Lung (tissue), 12 donors: ENCODE measurements around the gene UVSSA. TPM values are rescaled to one million over a fixed set of nuclear protein-coding genes. Genes with fewer than 3 reads are reported as not detected.

Source experiments
- ATAC-seq: fragments of 200-7000 bp; cut with Tn5 transposase; one replicate; pipeline ENCODE4 v1.9.1; 2020; ENCODE audit warnings: moderate number of reproducible peaks; ENCODE audit not compliant: insufficient read depth, low FRiP score
- DNase-seq, 3 donors: peaks; one replicate each; pipeline ENCODE4 v3.0.0-alpha.2; 2013 to 2017
- H3K27ac ChIP-seq, 2 donors: one replicate each; pipeline ENCODE4 v1.5.1; 2013; ENCODE audit warnings: mild to moderate bottlenecking in 2 of 2, moderate library complexity in 2 of 2, control low read depth in 1 of 2, inconsistent platforms in 1 of 2, low read depth in 1 of 2, low read length in 1 of 2
- H3K27me3 ChIP-seq, 3 donors: one replicate each; pipeline ENCODE4 v1.5.1; 2013; ENCODE audit warnings: low read length in 2 of 3; ENCODE audit not compliant: control insufficient read depth in 3 of 3, insufficient read depth in 3 of 3
- H3K36me3 ChIP-seq, 4 donors: one replicate each; pipeline ENCODE4 v1.5.1; 2013; ENCODE audit warnings: low read length in 4 of 4, mild to moderate bottlenecking in 1 of 4, moderate library complexity in 1 of 4; ENCODE audit not compliant: control insufficient read depth in 4 of 4, insufficient read depth in 4 of 4
- H3K4me1 ChIP-seq, 5 donors: one replicate each; pipeline ENCODE4 v1.5.1; 2013; ENCODE audit warnings: low read length in 5 of 5, mild to moderate bottlenecking in 2 of 5, moderate library complexity in 1 of 5; ENCODE audit not compliant: control insufficient read depth in 5 of 5, insufficient read depth in 5 of 5
- H3K4me3 ChIP-seq: one replicate; pipeline ENCODE4 v1.5.1; 2013; ENCODE audit warnings: mild to moderate bottlenecking, control low read depth, moderate library complexity
- H3K9ac ChIP-seq, 2 donors: one replicate each; pipeline ENCODE4 v1.5.1; 2013; ENCODE audit warnings: low read length in 2 of 2, control low read depth in 1 of 2; ENCODE audit not compliant: insufficient read depth in 1 of 2
- H3K9me3 ChIP-seq, 4 donors: one replicate each; pipeline ENCODE4 v1.5.1; 2013; ENCODE audit warnings: low read length in 3 of 4, mild to moderate bottlenecking in 1 of 4, moderate library complexity in 1 of 4; ENCODE audit not compliant: control insufficient read depth in 4 of 4, insufficient read depth in 3 of 4
- WGBS, 2 donors: extraction: QIAGEN DNeasy Blood & Tissue Kit; methylation state at CpG; one replicate each; pipeline ENCODE4 v1.1.7; 2013; 5-methylcytosine and 5-hydroxymethylcytosine counted together
- polyA plus RNA-seq, 2 donors: library from polyadenylated mRNA; stranded (reverse); fragments of 200-250 nt; gene quantifications; one replicate each; pipeline ENCODE4 v1.2.1, GENCODE V29; 2013
- total RNA-seq, 2 donors: library from RNA; depleted of rRNA in 1 of 2; stranded (reverse); fragments of >200 nt in 1 of 2; gene quantifications; one replicate each; pipeline ENCODE4 v1.2.1, GENCODE V29; 2014 to 2021
- TF ChIP-seq, protein P1 (sequence below): IDR thresholded peaks from 2 replicates; pipeline ENCODE4 v1.5.1; 2012; ENCODE audit warnings: mild to moderate bottlenecking; ENCODE audit errors: control extremely low read depth, extremely low read depth
- donor health status: control.
- donor health status: control.
- donor health status: Bipolar disorder and iron deficiency.
- donor health status: healthy.
- donor health status: DM: yes; HTN: yes; CAD: no.

Gene UVSSA
- total and polyA plus RNA-seq, 4 donors, result 9.8 to 50.9 (median 17.7) TPM

DNA sequence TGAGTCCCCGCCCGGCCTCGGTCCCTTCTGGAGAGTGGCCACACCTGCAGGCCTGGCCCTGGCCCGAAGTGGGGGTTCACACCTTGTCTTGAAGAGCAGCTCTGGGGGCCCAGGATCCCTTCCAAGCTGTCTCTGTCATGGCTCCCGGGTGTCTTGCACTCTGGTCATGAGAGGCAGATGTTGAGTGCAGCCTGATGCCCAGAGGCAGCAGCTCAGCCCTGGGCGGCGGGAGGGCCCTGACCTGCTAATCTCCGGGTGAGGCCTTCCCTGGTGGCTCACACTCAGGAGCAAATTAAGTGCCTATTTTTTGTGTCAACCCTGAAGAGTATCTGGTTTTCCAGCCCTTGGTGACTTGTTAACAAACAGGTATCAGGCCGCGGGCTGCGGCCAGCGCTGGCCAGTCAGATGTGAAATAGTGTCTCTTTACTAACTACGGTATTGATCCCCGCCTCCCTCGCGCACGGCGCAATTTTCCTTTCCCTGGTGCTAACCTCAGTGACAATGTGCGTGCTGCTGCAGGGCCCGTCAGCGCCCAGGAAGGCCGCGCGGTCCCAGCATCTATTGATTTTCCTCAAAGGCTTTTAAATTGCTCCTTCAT lies 35.0 kb downstream of the UVSSA start:
- H3K27ac ChIP-seq, result no peak overlapping the region
- peaks cover 0 to 2% (median 0%) of the 10 kb centered on the region in 4 donors for H3K9me3 ChIP-seq
- 97% methylated on average over 24 of the region's 24 CpGs for WGBS, 2 donors
- DNase-seq (no peak), ATAC-seq (no peak)
- TF ChIP-seq, protein P1, sequence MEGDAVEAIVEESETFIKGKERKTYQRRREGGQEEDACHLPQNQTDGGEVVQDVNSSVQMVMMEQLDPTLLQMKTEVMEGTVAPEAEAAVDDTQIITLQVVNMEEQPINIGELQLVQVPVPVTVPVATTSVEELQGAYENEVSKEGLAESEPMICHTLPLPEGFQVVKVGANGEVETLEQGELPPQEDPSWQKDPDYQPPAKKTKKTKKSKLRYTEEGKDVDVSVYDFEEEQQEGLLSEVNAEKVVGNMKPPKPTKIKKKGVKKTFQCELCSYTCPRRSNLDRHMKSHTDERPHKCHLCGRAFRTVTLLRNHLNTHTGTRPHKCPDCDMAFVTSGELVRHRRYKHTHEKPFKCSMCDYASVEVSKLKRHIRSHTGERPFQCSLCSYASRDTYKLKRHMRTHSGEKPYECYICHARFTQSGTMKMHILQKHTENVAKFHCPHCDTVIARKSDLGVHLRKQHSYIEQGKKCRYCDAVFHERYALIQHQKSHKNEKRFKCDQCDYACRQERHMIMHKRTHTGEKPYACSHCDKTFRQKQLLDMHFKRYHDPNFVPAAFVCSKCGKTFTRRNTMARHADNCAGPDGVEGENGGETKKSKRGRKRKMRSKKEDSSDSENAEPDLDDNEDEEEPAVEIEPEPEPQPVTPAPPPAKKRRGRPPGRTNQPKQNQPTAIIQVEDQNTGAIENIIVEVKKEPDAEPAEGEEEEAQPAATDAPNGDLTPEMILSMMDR, result no peak
- no peaks in the 10 kb centered on the region for H3K4me1 ChIP-seq
- H3K4me3 ChIP-seq, result no peak overlapping the region
- no peaks in the 10 kb centered on the region for H3K27me3 ChIP-seq
- H3K36me3 ChIP-seq, result peaks cover 0 to 71% (median 0%) of the 10 kb centered on the region in 4 donors
- no peak overlapping the region for H3K9ac ChIP-seq

DNA sequence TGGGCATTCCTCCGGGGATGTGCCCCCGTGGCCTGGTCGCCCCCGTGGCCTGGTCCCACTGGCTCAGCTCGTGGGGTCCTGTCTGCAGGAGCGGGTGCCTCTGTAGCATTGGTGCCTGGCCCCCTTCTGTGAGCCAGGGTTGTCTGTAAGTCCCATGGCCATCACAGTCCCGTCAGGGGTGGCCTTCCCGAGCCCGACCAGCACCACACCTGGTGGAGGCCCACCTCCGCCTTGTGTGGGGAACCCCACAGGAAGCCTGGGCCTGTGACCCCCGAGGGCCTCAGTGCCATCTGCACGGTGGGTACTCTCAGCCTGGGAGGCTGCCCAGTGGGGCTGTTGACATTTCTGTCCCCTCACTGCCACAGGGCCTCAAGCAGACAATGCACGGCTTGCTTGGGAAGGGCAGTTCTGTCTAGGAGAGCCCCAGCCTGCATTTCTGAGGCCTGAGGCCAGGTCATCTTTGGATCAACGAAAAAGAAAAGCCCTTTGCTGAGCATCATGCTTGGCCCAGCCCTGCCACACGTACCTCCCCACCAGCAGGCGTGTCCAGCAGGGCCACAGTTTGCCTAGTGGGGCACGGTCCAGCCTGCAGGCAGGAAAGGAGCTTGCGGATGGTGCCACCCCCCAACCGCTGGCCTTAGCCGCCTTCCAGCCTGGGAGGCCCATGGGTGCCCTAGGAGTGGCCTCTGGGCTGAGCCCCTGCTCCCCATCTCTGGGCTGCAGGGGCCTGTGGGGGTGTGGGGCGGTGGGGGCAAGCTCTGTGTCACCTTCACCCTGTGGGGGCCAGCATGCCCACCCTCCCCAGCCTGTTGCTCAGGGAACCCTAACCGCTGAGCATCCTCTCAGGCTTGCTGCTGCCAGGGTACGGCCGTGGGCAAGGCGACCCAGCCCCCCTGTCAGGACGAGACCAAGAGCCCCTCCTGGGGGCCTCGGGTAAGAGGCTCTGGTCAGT lies 36.0 kb downstream of the UVSSA start:
- Histone ChIP-seq H3K4me1 (no peaks in the 10 kb centered on the region), H3K36me3 (peaks cover 0 to 63% (median 0%) of the 10 kb centered on the region in 4 donors), H3K27ac (no peak overlapping the region), H3K9ac (no peak overlapping the region), H3K4me3 (no peak overlapping the region), H3K9me3 (peaks cover 0 to 2% (median 0%) of the 10 kb centered on the region in 4 donors), H3K27me3 (no peaks in the 10 kb centered on the region)
- WGBS, 2 donors, result 91% methylated on average over 27 of the region's 27 CpGs
- TF ChIP-seq, protein P1, result no peak
- ATAC-seq (no peak), DNase-seq (no peak)

DNA sequence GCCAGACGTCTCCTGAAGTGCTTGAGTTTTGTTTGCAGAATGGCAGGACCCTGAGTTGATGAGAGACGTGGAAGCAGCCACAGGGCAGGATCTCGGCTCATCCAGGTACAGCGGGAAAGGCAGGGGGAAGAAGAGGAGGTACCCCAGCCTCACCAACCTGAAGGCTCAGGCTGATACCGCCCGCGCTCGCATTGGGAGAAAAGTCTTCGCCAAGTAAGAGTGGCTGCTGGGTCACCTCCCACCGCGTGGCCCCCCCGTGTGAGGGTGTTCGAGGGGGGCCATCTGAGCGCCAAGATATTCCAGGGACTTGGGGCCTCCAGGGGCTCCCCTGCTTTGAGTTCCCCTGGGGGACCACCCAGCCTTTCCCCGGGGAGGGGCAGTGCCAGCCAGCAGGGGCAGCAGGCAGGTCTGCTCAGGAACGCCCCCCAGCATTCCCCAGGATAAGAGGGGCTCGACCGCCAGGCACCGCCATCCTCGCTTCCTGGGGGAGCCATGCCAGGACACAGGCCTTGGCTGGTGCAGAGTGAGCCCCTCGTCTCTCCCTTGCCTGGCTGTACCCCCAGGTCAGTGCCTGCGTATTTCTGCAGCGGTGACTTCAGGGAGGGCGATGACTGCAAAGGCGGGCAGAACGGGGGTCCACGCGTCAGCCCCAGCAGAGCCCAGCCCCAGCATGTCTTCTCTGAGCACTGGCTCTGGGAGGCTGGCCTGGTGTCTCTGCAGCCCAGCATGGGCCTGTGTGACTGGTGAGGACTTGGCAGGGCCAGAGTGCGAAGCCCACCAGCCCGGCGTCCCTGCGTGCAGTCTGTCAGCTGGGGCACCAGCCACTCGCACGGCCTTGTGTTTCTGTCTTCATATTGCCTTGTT lies 37.0 kb downstream of the UVSSA start:
- no peak for DNase-seq
- no peaks in the 10 kb centered on the region for H3K4me1 ChIP-seq
- H3K9me3 ChIP-seq, result peaks cover 0 to 7% (median 4%) of the 10 kb centered on the region in 4 donors
- TF ChIP-seq, protein P1, result no peak
- peaks cover 0 to 61% (median 0%) of the 10 kb centered on the region in 4 donors for H3K36me3 ChIP-seq
- ATAC-seq, result no peak
- H3K27me3 ChIP-seq, result no peaks in the 10 kb centered on the region
- no peak overlapping the region for H3K27ac ChIP-seq
- no peak overlapping the region for H3K9ac ChIP-seq
- 91 to 96% methylated on average over 33 to 34 of the region's 34 CpGs for WGBS, 2 donors
- no peak overlapping the region for H3K4me3 ChIP-seq
